T-helper 2 cell (primary cell): ENCODE results near the gene CLDN14.

Source experiments
- DNase-seq, 5 experiments: peaks; one replicate each; pipeline versions ENCODE4 v3.0.0 to v3.0.0-alpha.2; 2012 to 2022
- total RNA-seq, 2 donors: gene quantifications; one replicate each; lab custom pipeline; 2026; lab: John Stamatoyannopoulos, UW

The CLDN14 gene
- total RNA-seq = 0 reads per million in 2 donors

GRCh38 chr21:36479415-36480402, at the start of gene CLDN14:
TSS of gene CLDN14 (minus strand) at chr21:36480122. CDS start at chr21:36461695, 18,427 bp downstream.
- no peak for DNase-seq

- no peak for DNase-seq
These were observed 48.8 kb upstream of the CLDN14 start for GRCh38 chr21:36528716-36529115.

GRCh38 chr21:36527317-36527716, 47.4 kb upstream of the CLDN14 start:
- no peak for DNase-seq

- DNase-seq = no peak
These were observed 46.2 kb upstream of the CLDN14 start for GRCh38 chr21:36526104-36526503.

- no peak for DNase-seq
These were observed 44.6 kb upstream of the CLDN14 start for GRCh38 chr21:36524477-36524876.

GRCh38 chr21:36522219-36522808, 42.4 kb upstream of the CLDN14 start:
- DNase-seq = no peak

GRCh38 chr21:36518883-36519492, 39.1 kb upstream of the CLDN14 start:
- no peak for DNase-seq

GRCh38 chr21:36517366-36518075, 37.6 kb upstream of the CLDN14 start:
- no peak for DNase-seq

- DNase-seq = no peak
These were observed 36.4 kb upstream of the CLDN14 start for GRCh38 chr21:36516281-36516680.

- no peak for DNase-seq
These were observed 33.5 kb upstream of the CLDN14 start for GRCh38 chr21:36513430-36513829.

- no peak for DNase-seq
These were observed 33.0 kb upstream of the CLDN14 start for GRCh38 chr21:36512971-36513370.

- peak in 1 of 5 experiments; percentile 82 for DNase-seq
These were observed 31.7 kb upstream of the CLDN14 start for GRCh38 chr21:36511484-36512220.

GRCh38 chr21:36510911-36511310, 31.0 kb upstream of the CLDN14 start:
- DNase-seq = no peak

GRCh38 chr21:36509973-36510664, 30.2 kb upstream of the CLDN14 start:
- DNase-seq = no peak

GRCh38 chr21:36508948-36509347, 29.0 kb upstream of the CLDN14 start:
- no peak for DNase-seq

GRCh38 chr21:36507397-36508018, 27.6 kb upstream of the CLDN14 start:
- no peak for DNase-seq

GRCh38 chr21:36506482-36506881, 26.6 kb upstream of the CLDN14 start:
- DNase-seq = no peak

- peak in 1 of 5 experiments; percentile 44 for DNase-seq
These were observed 24.4 kb upstream of the CLDN14 start for GRCh38 chr21:36504067-36505058.

GRCh38 chr21:36502365-36502764, 22.4 kb upstream of the CLDN14 start:
- DNase-seq = no peak

GRCh38 chr21:36501589-36501892, 21.6 kb upstream of the CLDN14 start:
- DNase-seq = no peak
